Transverse colon (tissue), 4 donors: Measurements from ENCODE around the gene PTPRJ. TPM values are rescaled to one million over a fixed set of nuclear protein-coding genes. Genes with fewer than 3 reads are reported as not detected.
"Not testable (repeated sequence)": the region's sequence is repeated elsewhere in the genome, so short reads cannot be mapped to it uniquely, and the experiment has no call there.

Experiments used
- DNase-seq: peaks from one replicate; pipeline ENCODE4 v3.0.0-alpha.2; 2019
- H3K27ac ChIP-seq, 4 donors: fragments of 200-600 bp; sonication (generic); 2 replicates each; pipeline ENCODE4 v1.5.1; 2016 to 2018; ENCODE audit warnings: inconsistent platforms in 4 of 4
- H3K27me3 ChIP-seq: fragments of 200-600 bp; sonication (generic); 2 replicates; pipeline ENCODE4 v1.5.1; 2017; ENCODE audit warnings: inconsistent platforms
- H3K36me3 ChIP-seq, 4 donors: fragments of 200-600 bp; sonication (generic); 2 replicates each; pipeline ENCODE4 v1.5.1; 2017 to 2019; ENCODE audit warnings: inconsistent platforms in 4 of 4
- H3K4me1 ChIP-seq, 4 donors: fragments of 200-600 bp; sonication (generic); 2 replicates each; pipeline ENCODE4 v1.5.1; 2017 to 2020; ENCODE audit warnings: inconsistent platforms in 4 of 4
- H3K4me3 ChIP-seq, 4 donors: fragments of 200-600 bp; sonication (generic); 1 replicate in 1 of 4; 2 replicates in 3 of 4; pipeline versions ENCODE4 v1.5.1 to v1.6.1; 2017 to 2019; ENCODE audit warnings: inconsistent platforms in 4 of 4
- H3K9me3 ChIP-seq, 2 donors: fragments of 200-600 bp; sonication (generic); 2 replicates each; pipeline ENCODE4 v1.5.1; 2017 to 2019; ENCODE audit warnings: inconsistent platforms in 2 of 2
- EP300 ChIP-seq: sonication (generic); formaldehyde crosslinking; IDR thresholded peaks from one replicate; pipeline ENCODE4 v1.6.1; 2017; ENCODE audit warnings: antibody characterized with exemption, low read depth
- POLR2A ChIP-seq: fragments of 450-650 bp; IDR thresholded peaks from one replicate; pipeline ENCODE4 v1.6.1; 2016; ENCODE audit warnings: antibody characterized with exemption, mild to moderate bottlenecking, moderate library complexity
- POLR2AphosphoS5 ChIP-seq, 3 donors: sonication (generic); formaldehyde crosslinking; IDR thresholded peaks; one replicate each; pipeline ENCODE4 v1.6.1; 2016; ENCODE audit warnings: antibody characterized with exemption in 3 of 3
- WGBS, 2 donors: methylation state at CpG; one replicate each; pipeline ENCODE4 v1.1.5; 2018; ENCODE audit warnings: low coverage in 1 of 2; 5-methylcytosine and 5-hydroxymethylcytosine counted together
- in situ Hi-C, 4 donors: fragments of 200-750 bp; cut with MboI; loops; one replicate each; pipeline versions ENCODE4 v1.15.0 to v1.15.1; 2017; ENCODE audit warnings: low sequenced_read_pairs in 3 of 4, low pct_ligation_motif_present in 1 of 4, low pct_unique_long_range_greater_than_20kb in 1 of 4
- intact Hi-C: fragments of 100-400 bp; cut with DNase I; formaldehyde crosslinking; loops from one replicate; pipeline ENCODE4 v1.15.1; 2023; ENCODE audit warnings: low total_unique reads
- total RNA-seq, 4 donors: library from RNA; depleted of rRNA; stranded (reverse); fragments of >200 nt; gene quantifications; one replicate each; pipeline ENCODE4 v1.1.0, GENCODE V29; 2016
- TF ChIP-seq, protein P1 (sequence below), 5 experiments: fragments of 200-600 bp in 3 of 5; fragments of 450-650 bp in 2 of 5; sonication (generic) in 3 of 5; IDR thresholded peaks; 1 replicate in 2 of 5; 2 replicates in 3 of 5; pipeline ENCODE4 v1.5.1; 2016 to 2017; ENCODE audit warnings: antibody characterized with exemption in 5 of 5, inconsistent platforms in 3 of 5, mild to moderate bottlenecking in 2 of 5, moderate library complexity in 1 of 5

PTPRJ gene
- total RNA-seq, 4 donors from 2014 or later = 25.3 to 40.8 (median 31.7) TPM

DNA sequence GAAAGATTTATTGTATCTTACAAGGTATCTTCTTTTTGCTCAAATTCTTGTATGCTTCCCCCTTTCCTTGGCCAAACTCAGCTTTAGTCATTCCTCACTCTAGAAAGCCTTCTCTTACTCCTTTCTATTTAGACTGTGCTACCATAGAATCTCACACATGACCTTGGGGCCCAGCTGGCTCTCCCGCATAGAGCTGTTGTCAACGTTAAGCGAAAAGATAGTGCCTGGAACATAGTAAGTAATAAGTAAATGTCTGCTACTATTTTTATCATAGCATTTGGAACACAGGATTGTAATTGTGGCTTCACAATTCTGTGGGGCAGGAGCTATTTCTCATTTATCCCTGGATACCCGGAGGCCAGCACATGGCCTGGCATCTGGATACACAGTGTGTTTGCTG is 197.3 kb downstream of the PTPRJ start:
- TF ChIP-seq POLR2A = no peak
- TF ChIP-seq, protein P1, sequence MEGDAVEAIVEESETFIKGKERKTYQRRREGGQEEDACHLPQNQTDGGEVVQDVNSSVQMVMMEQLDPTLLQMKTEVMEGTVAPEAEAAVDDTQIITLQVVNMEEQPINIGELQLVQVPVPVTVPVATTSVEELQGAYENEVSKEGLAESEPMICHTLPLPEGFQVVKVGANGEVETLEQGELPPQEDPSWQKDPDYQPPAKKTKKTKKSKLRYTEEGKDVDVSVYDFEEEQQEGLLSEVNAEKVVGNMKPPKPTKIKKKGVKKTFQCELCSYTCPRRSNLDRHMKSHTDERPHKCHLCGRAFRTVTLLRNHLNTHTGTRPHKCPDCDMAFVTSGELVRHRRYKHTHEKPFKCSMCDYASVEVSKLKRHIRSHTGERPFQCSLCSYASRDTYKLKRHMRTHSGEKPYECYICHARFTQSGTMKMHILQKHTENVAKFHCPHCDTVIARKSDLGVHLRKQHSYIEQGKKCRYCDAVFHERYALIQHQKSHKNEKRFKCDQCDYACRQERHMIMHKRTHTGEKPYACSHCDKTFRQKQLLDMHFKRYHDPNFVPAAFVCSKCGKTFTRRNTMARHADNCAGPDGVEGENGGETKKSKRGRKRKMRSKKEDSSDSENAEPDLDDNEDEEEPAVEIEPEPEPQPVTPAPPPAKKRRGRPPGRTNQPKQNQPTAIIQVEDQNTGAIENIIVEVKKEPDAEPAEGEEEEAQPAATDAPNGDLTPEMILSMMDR (IDR thresholded peaks at IDR 0.05) = no peak
- TF ChIP-seq EP300 = no peak
- TF ChIP-seq POLR2AphosphoS5 (IDR thresholded peaks at IDR 0.05) = no peak
- Histone ChIP-seq H3K9me3 (no peaks in the 10 kb centered on the region), H3K27me3 (no peaks in the 10 kb centered on the region), H3K36me3 (no peaks in the 10 kb centered on the region), H3K27ac (no peak overlapping the region), H3K4me1 (peaks cover 0 to 3% (median 0%) of the 10 kb centered on the region in 4 donors), H3K4me3 (no peak overlapping the region)
- DNase-seq = no peak
- 85% methylated on average over 3 to 4 of the region's 4 CpGs for WGBS, 2 donors
- intact Hi-C loops (no loop called here), in situ Hi-C loops (no loop called here)

DNA sequence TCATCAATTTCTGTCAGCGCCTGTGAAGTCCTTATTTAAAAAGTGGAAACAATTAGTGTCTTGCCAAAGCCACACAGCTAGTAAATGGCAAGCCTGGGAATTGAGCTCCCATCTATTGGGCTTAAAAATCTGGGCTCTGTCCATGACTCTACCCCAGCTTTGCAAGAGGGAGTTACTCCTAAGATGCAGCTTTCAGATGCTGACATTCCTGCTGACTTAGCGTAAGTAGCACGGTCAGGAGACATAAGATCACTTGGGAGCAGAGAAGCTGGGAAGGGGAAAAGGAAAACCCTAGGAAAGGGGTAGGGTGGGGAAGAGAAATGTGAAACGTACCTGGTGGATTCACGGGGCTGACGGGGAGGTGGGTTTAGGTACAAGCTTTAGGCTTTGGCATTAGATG is 200.3 kb downstream of the PTPRJ start:
- Histone ChIP-seq H3K4me1 (no peaks in the 10 kb centered on the region), H3K36me3 (no peaks in the 10 kb centered on the region), H3K4me3 (no peak overlapping the region), H3K27ac (no peak overlapping the region), H3K9me3 (no peaks in the 10 kb centered on the region), H3K27me3 (no peaks in the 10 kb centered on the region)
- 84 to 92% methylated on average over 4 to 6 of the region's 6 CpGs for WGBS, 2 donors
- TF ChIP-seq POLR2AphosphoS5 (IDR thresholded peaks at IDR 0.05) = no peak
- TF ChIP-seq EP300 = no peak
- TF ChIP-seq, protein P1 (IDR thresholded peaks at IDR 0.05) = no peak
- TF ChIP-seq POLR2A = no peak
- in situ Hi-C loops (no loop called here), intact Hi-C loops (no loop called here)
- DNase-seq = no peak

DNA sequence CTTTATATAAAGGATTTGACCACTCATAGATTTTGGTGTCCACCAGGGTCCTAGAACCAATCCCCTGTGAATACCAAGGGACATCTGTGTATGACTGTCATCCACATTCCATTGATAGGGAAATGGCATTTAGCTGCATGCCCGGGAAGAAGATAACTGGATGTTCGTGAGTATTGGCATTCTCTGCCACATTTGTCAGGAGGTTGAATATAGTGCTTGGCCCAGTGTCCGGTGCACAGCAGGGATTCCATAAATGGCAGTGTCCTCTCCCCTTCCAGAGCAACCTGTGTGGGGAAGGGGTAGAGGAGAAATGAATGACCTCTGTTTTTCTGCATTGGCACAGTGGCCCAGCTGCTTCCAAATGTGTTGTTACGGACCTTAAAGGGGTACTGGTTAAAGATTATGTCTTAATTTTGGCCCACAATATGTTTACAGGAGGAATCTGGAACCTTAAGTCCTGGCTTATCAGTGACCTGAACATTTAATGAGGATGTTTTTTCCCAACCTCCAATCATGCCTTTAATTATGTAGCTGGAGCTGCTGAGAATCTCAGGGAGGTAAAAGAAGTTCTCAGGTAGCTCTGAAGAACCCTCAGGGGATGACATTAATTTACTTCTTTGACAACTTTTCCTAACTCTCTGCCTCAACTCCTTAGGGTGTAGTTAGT is 202.6 kb downstream of the PTPRJ start:
- no peaks in the 10 kb centered on the region for H3K27me3 ChIP-seq
- no peaks in the 10 kb centered on the region for H3K9me3 ChIP-seq
- in situ Hi-C loops = no loop called here
- no peaks in the 10 kb centered on the region for H3K36me3 ChIP-seq
- no peaks in the 10 kb centered on the region for H3K4me1 ChIP-seq
- TF ChIP-seq POLR2AphosphoS5 (IDR thresholded peaks at IDR 0.05) (no peak), EP300 (no peak), POLR2A (no peak)
- TF ChIP-seq, protein P1 (IDR thresholded peaks at IDR 0.05) = no peak
- WGBS, 2 donors = 60% methylated on average over 4 of the region's 4 CpGs; no CpG with 5 or more reads in 1 of the 2 donors
- intact Hi-C loops = no loop called here
- H3K27ac ChIP-seq = no peak overlapping the region
- no peak for DNase-seq
- H3K4me3 ChIP-seq = no peak overlapping the region

DNA sequence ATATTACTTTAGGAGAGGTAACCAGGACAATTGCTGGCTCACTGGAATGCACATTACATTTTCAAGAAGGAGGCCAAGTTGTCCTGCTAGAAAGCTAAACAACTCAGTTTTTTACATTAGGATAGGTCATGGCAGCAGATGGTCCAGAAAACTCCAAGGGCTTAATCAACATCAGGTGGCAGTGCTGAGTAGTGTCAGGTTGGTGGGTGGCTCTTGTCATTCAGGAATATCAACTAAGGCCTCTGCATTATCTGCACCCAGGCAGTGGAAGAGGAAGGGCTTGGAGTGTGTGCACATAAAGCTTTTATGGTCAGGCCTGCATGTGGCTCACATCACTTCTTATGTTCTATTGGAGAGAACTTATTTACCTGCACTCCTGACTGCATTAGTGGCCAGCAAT is 204.1 kb downstream of the PTPRJ start:
- TF ChIP-seq POLR2AphosphoS5 (IDR thresholded peaks at IDR 0.05) (no peak), POLR2A (no peak), EP300 (no peak)
- TF ChIP-seq, protein P1 (IDR thresholded peaks at IDR 0.05) = no peak
- Histone ChIP-seq H3K4me1 (no peaks in the 10 kb centered on the region), H3K36me3 (no peaks in the 10 kb centered on the region), H3K27me3 (no peaks in the 10 kb centered on the region), H3K4me3 (no peak overlapping the region), H3K9me3 (no peaks in the 10 kb centered on the region), H3K27ac (no peak overlapping the region)
- intact Hi-C loops = no loop called here
- in situ Hi-C loops = no loop called here
- DNase-seq = no peak

DNA sequence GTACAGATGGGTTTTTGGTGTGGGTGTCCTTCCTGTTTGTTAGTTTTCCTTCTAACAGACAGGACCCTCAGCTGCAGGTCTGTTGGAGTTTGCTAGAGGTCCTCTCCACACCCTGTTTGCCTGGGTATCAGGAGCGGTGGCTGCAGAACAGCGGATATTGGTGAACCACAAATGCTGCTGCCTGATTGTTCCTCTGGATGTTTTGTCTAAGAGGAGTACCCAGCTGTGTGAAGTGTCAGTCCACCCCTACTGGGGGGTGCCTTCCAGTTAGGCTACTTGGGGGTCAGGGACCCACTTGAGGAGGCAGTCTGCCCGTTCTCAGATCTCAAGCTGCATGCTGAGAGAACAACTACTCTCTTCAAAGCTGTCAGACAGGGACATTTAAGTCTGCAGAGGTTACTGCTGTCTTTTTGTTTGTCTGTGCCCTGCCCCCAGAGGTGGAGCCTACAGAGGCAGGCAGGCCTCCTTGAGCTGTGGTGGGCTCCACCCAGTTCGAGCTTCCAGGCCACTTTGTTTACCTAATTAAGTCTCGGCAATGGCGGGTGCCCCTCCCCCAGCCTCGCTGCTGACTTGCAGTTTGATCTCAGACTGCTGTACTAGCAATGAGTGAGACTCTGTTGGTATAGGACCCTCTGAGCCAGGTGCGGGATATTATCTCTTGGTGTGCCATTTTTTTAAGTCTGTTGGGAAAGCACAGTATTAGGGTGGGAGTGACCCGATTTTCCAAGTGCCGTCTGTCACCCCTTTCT is 210.7 kb downstream of the PTPRJ start:
- H3K27me3 ChIP-seq, H3K4me3 ChIP-seq, in situ Hi-C loops, intact Hi-C loops, H3K4me1 ChIP-seq, H3K27ac ChIP-seq, DNase-seq, H3K36me3 ChIP-seq, H3K9me3 ChIP-seq: not testable (repeated sequence)
- WGBS, 2 donors = 62 to 80% methylated on average over 2 to 10 of the region's 10 CpGs
